Lower leg skin (tissue), 4 donors: ENCODE data around the gene SPZ1. TPM values are rescaled to one million over a fixed set of nuclear protein-coding genes. Genes with fewer than 3 reads are reported as not detected.
"Not testable (repeated sequence)": the region's sequence is repeated elsewhere in the genome, so short reads cannot be mapped to it uniquely, and the experiment has no call there.

Experiments used
- DNase-seq, 2 donors: peaks; one replicate each; pipeline ENCODE4 v3.0.0-alpha.2; 2019; ENCODE audit warnings: low spot score in 2 of 2
- H3K4me3 ChIP-seq: fragments of 200-600 bp; sonication (generic); 2 replicates; pipeline ENCODE4 v1.5.1; 2017; ENCODE audit warnings: mild to moderate bottlenecking, low read depth; ENCODE audit not compliant: poor library complexity, severe bottlenecking
- CTCF ChIP-seq, 3 donors: fragments of 450-650 bp; IDR thresholded peaks; one replicate each; pipeline ENCODE4 v1.5.1; 2016; ENCODE audit warnings: antibody characterized with exemption in 3 of 3, mild to moderate bottlenecking in 3 of 3, moderate library complexity in 2 of 3
- POLR2A ChIP-seq, 2 donors: fragments of 450-650 bp; IDR thresholded peaks; one replicate each; pipeline ENCODE4 v1.6.1; 2016 to 2017; ENCODE audit warnings: antibody characterized with exemption in 2 of 2, mild to moderate bottlenecking in 1 of 2, moderate library complexity in 1 of 2
- WGBS, 2 donors: methylation state at CpG; one replicate each; pipeline ENCODE4 v1.1.5; 2018; 5-methylcytosine and 5-hydroxymethylcytosine counted together
- intact Hi-C: fragments of 100-400 bp; cut with DNase I; formaldehyde crosslinking; loops from one replicate; pipeline ENCODE4 v1.15.0; 2023; ENCODE audit warnings: low total_unique reads
- total RNA-seq, 4 donors: library from RNA; depleted of rRNA; stranded (reverse); fragments of >200 nt; gene quantifications; one replicate each; pipeline ENCODE4 v1.1.0, GENCODE V29; 2016

Gene SPZ1
- total RNA-seq, 4 donors from 2014 or later, result not detected

- TF ChIP-seq POLR2A (IDR thresholded peaks at IDR 0.05) (no peak), CTCF (IDR thresholded peaks at IDR 0.05) (no peak)
- WGBS, 2 donors, result 93 to 100% methylated on average over 8 of the region's 8 CpGs
- DNase-seq, result no peak
- intact Hi-C loops, result no loop called here
- no peak overlapping the region for H3K4me3 ChIP-seq
Observed at GRCh38 chr5:80299601-80300000, 20.2 kb upstream of the SPZ1 start.

- TF ChIP-seq CTCF (IDR thresholded peaks at IDR 0.05) (no peak), POLR2A (IDR thresholded peaks at IDR 0.05) (no peak)
- intact Hi-C loops, result no loop called here
- no peak for DNase-seq
- H3K4me3 ChIP-seq, result no peak overlapping the region
- 73 to 96% methylated on average over 8 of the region's 8 CpGs for WGBS, 2 donors
Observed at GRCh38 chr5:80300125-80300524, 19.7 kb upstream of the SPZ1 start.

GRCh38 chr5:80300796-80301195, 19.0 kb upstream of the SPZ1 start:
- intact Hi-C loops, H3K4me3 ChIP-seq, DNase-seq: not testable (repeated sequence)
- WGBS, 2 donors, result 97 to 100% methylated on average over 2 to 17 of the region's 27 CpGs

- no CpG with 5 or more reads among the region's 34 CpGs for WGBS, 2 donors
- intact Hi-C loops, result not testable (repeated sequence)
Observed at GRCh38 chr5:80301342-80301741, 18.5 kb upstream of the SPZ1 start.

GRCh38 chr5:80302636-80303035, 17.2 kb upstream of the SPZ1 start:
- DNase-seq, result no peak
- H3K4me3 ChIP-seq, result no peak overlapping the region
- WGBS, 2 donors, result 90 to 94% methylated on average over 11 of the region's 11 CpGs
- intact Hi-C loops, result no loop called here
- TF ChIP-seq CTCF (IDR thresholded peaks at IDR 0.05) (no peak), POLR2A (IDR thresholded peaks at IDR 0.05) (no peak)

More at GRCh38 chr5:80301342-80301741, 18.5 kb upstream of the SPZ1 start:
- DNase-seq, H3K4me3 ChIP-seq: not testable (repeated sequence)

- WGBS, 2 donors, result 72 to 74% methylated on average over 11 of the region's 11 CpGs
- H3K4me3 ChIP-seq, result no peak overlapping the region
- TF ChIP-seq CTCF (IDR thresholded peaks at IDR 0.05) (no peak), POLR2A (IDR thresholded peaks at IDR 0.05) (no peak)
- no peak for DNase-seq
- intact Hi-C loops, result no loop called here
Observed at GRCh38 chr5:80308526-80308925, 11.3 kb upstream of the SPZ1 start.

GRCh38 chr5:80309871-80310665, 9.7 kb upstream of the SPZ1 start:
- TF ChIP-seq CTCF (IDR thresholded peaks at IDR 0.05), result no peak
- no peak for TF ChIP-seq POLR2A (IDR thresholded peaks at IDR 0.05)
- intact Hi-C loops, result no loop called here
- no peak overlapping the region for H3K4me3 ChIP-seq
- 61 to 89% methylated on average over 8 to 22 of the region's 34 CpGs for WGBS, 2 donors
- DNase-seq, result no peak
